Gastrocnemius medialis (tissue), 4 donors: ENCODE results near the gene ADH1C. TPM values are rescaled to one million over a fixed set of nuclear protein-coding genes. Genes with fewer than 3 reads are reported as not detected.
A peak's percentile ranks its signal among the peaks of the same experiment; 100 is the strongest.

Source experiments
- ATAC-seq, 2 donors: fragments of 150-250 bp; one replicate each; pipeline ENCODE4 v1.9.1; 2016
- DNase-seq, 2 donors: peaks; one replicate each; pipeline ENCODE4 v3.0.0-alpha.2; 2019
- H3K27ac ChIP-seq, 4 donors: fragments of 200-600 bp; sonication (generic); 1 replicate in 1 of 4; 2 replicates in 3 of 4; pipeline ENCODE4 v1.5.1; 2016 to 2018; ENCODE audit warnings: mild to moderate bottlenecking in 2 of 4, moderate library complexity in 1 of 4
- H3K27me3 ChIP-seq, 3 donors: fragments of 200-600 bp; sonication (generic) in 2 of 3; 1 replicate in 1 of 3; 2 replicates in 2 of 3; pipeline versions ENCODE4 v1.5.1 to v1.6.0; 2016 to 2019; ENCODE audit warnings: mild to moderate bottlenecking in 1 of 3, moderate library complexity in 1 of 3
- H3K36me3 ChIP-seq, 2 donors: fragments of 200-600 bp; sonication (generic) in 1 of 2; one replicate each; pipeline ENCODE4 v1.5.1; 2017 to 2018
- H3K4me1 ChIP-seq, 2 donors: fragments of 200-600 bp; sonication (generic) in 1 of 2; one replicate each; pipeline ENCODE4 v1.5.1; 2016 to 2017; ENCODE audit warnings: mild to moderate bottlenecking in 2 of 2
- H3K4me3 ChIP-seq, 4 donors: fragments of 200-600 bp; sonication (generic) in 3 of 4; 1 replicate in 1 of 4; 2 replicates in 3 of 4; pipeline ENCODE4 v1.5.1; 2016 to 2019; ENCODE audit warnings: mild to moderate bottlenecking in 2 of 4
- H3K9me3 ChIP-seq, 3 donors: fragments of 200-600 bp; sonication (generic) in 2 of 3; 1 replicate in 1 of 3; 2 replicates in 2 of 3; pipeline ENCODE4 v1.5.1; 2016 to 2019
- POLR2A ChIP-seq, 2 donors: fragments of 450-650 bp; IDR thresholded peaks; one replicate each; pipeline ENCODE4 v1.6.1; 2017; ENCODE audit warnings: antibody characterized with exemption in 2 of 2, mild to moderate bottlenecking in 2 of 2, moderate library complexity in 2 of 2
- in situ Hi-C, 4 donors: fragments of 200-750 bp; cut with MboI; loops; one replicate each; pipeline versions ENCODE4 v1.15.0 to v1.8.0; 2017; ENCODE audit warnings: low sequenced_read_pairs in 4 of 4
- intact Hi-C: fragments of 100-400 bp; cut with DNase I; formaldehyde crosslinking; loops from one replicate; pipeline ENCODE4 v1.15.1; 2023; ENCODE audit warnings: low total_unique reads
- total RNA-seq, 4 donors: library from RNA; depleted of rRNA; stranded (reverse); fragments of >200 nt; gene quantifications; one replicate each; pipeline versions ENCODE4 v1.1.0 to v1.2.3, GENCODE V29; 2016
- TF ChIP-seq, protein P1 (sequence below), 5 experiments: fragments of 450-650 bp in 3 of 5; fragments of 200-600 bp in 2 of 5; sonication (generic) in 2 of 5; IDR thresholded peaks in 4 of 5; conservative IDR thresholded peaks in 1 of 5; 1 replicate in 4 of 5; 2 replicates in 1 of 5; pipeline ENCODE4 v1.5.1; 2016 to 2019; ENCODE audit warnings: antibody characterized with exemption in 5 of 5, mild to moderate bottlenecking in 3 of 5, moderate library complexity in 3 of 5

Gene ADH1C
- total RNA-seq = 10 to 100 TPM; 16.1 to 30.6 (median 26.6) TPM

DNA sequence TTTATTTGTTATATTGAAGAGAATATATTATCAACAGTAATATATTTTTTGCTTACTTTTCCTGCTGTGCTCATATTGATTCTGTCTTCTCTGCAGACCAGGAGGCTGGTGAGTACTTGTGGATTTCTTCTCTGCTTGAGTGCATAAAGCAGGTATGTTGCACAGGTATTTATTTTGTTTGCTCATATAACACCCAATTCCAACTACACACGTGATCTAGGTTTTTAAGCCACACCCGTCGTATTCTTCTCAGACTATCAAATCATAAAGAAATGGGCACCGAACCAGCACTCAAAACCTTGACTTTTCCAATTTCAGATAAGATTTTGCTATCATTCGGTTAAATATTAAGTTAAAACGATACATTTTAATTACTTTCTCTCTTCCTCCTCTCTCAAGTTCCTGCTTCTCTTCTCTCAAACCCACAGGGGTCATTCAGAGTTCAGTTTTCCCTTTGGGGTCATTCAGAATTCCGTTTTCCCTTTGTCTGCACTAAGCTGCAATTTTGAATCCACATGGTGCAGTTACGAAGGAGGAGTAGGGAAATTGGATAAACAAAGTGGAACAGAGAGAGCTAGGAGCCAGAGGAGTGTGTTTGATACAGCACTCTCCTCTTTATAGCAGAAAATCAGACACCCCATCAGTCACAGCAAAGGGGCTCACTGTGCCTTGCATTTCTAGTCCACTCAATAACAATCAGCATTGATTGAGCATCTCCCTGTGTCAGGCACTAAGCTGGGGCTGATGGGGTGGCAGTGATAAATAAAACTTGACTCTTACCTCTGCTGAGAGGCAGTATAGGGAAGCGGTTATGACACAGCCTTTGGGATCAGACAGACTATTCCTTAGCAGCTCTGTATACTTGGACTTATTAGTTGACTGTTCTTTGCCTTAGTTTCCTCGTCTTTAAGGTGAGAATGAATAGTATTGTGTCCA, at the start of gene ADH1C:
TSS of gene ADH1C (minus strand) at position 145 of the 936 bp plus-strand sequence. CDS start at position 74, 71 bp downstream.
- Histone ChIP-seq H3K27ac (peak within 1 kb of the TSS; percentile 30 to 63 (median 32)), H3K4me1 (no peaks in the 10 kb centered on the region), H3K36me3 (no peaks in the 10 kb centered on the region), H3K4me3 (peak within 1 kb of the TSS; percentile 8 to 26 (median 10)), H3K27me3 (no peaks in the 10 kb centered on the region), H3K9me3 (no peaks in the 10 kb centered on the region)
- ATAC-seq (peak in 1 of 2 donors; percentile 60), DNase-seq (no peak)
- in situ Hi-C loops (no loop called here), intact Hi-C loops (no loop called here)
- TF ChIP-seq, protein P1, sequence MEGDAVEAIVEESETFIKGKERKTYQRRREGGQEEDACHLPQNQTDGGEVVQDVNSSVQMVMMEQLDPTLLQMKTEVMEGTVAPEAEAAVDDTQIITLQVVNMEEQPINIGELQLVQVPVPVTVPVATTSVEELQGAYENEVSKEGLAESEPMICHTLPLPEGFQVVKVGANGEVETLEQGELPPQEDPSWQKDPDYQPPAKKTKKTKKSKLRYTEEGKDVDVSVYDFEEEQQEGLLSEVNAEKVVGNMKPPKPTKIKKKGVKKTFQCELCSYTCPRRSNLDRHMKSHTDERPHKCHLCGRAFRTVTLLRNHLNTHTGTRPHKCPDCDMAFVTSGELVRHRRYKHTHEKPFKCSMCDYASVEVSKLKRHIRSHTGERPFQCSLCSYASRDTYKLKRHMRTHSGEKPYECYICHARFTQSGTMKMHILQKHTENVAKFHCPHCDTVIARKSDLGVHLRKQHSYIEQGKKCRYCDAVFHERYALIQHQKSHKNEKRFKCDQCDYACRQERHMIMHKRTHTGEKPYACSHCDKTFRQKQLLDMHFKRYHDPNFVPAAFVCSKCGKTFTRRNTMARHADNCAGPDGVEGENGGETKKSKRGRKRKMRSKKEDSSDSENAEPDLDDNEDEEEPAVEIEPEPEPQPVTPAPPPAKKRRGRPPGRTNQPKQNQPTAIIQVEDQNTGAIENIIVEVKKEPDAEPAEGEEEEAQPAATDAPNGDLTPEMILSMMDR (IDR thresholded peaks at IDR 0.05 in 4 of 5, conservative IDR thresholded peaks at IDR 0.05 in 1 of 5) = no peak
- no peak for TF ChIP-seq POLR2A (IDR thresholded peaks at IDR 0.05)

DNA sequence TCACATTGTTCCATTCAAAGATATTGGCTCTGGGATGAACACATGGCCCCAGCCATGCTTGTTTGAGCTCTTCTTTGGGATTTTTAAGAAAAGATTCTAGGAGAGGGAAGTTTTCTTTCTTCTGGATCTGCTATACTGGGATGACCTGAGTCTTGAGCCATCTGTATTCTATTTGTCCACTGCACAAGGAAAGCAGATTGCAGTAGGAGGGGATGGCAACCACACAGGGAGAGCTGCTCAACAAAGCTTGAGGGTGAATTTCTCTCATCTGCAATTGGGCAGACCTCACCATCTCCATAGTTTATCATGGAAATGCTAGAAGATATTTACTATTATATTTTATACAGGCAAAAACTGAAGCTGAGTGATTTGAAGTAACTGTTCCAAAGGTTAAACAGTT, 48.3 kb upstream of the ADH1C start:
- TF ChIP-seq, protein P1 (IDR thresholded peaks at IDR 0.05 in 4 of 5, conservative IDR thresholded peaks at IDR 0.05 in 1 of 5) = no peak
- TF ChIP-seq POLR2A (IDR thresholded peaks at IDR 0.05) = no peak
- no peaks in the 10 kb centered on the region for H3K27me3 ChIP-seq
- no peaks in the 10 kb centered on the region for H3K36me3 ChIP-seq
- no peak for DNase-seq
- in situ Hi-C loops (loop anchor here in 3 of 4 donors (5.0 to 25.0 kb wide), 4 partner anchors 196 to 464 kb away; partner anchors contain the start of genes EIF4E (in 1 of the 3) and METAP1 (in 1 of the 3)), intact Hi-C loops (no loop called here)
- H3K4me1 ChIP-seq = peaks cover 0 to 23% of the 10 kb centered on the region in 2 donors
- no peaks in the 10 kb centered on the region for H3K9me3 ChIP-seq
- no peak overlapping the region for H3K27ac ChIP-seq
- no peak overlapping the region for H3K4me3 ChIP-seq
- no peak for ATAC-seq

DNA sequence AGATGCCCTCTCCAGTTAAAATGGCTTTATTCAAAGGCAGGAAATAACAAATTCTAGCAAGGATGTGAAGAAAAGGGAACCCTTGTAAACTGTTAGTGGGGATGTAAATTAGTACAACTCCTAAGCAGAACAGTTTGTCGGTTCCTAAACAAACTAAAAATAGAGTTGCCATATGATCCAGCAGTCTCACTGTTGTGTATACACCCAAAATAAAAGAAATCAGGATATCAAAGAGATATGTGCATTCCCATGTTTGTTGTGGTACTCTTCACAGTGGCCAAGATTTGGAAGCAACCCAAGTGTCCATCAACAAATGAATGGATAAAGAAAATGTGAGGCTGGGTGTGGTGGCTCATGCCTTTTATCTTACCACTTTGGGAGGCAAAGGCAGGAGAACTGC, 46.5 kb upstream of the ADH1C start:
- in situ Hi-C loops (no loop called here), intact Hi-C loops (no loop called here)
- TF ChIP-seq POLR2A (IDR thresholded peaks at IDR 0.05) = no peak
- Histone ChIP-seq H3K27me3 (no peaks in the 10 kb centered on the region), H3K4me3 (no peak overlapping the region), H3K27ac (no peak overlapping the region), H3K9me3 (no peaks in the 10 kb centered on the region), H3K36me3 (no peaks in the 10 kb centered on the region), H3K4me1 (peaks cover 0 to 11% of the 10 kb centered on the region in 2 donors)
- no peak for DNase-seq
- ATAC-seq = no peak

DNA sequence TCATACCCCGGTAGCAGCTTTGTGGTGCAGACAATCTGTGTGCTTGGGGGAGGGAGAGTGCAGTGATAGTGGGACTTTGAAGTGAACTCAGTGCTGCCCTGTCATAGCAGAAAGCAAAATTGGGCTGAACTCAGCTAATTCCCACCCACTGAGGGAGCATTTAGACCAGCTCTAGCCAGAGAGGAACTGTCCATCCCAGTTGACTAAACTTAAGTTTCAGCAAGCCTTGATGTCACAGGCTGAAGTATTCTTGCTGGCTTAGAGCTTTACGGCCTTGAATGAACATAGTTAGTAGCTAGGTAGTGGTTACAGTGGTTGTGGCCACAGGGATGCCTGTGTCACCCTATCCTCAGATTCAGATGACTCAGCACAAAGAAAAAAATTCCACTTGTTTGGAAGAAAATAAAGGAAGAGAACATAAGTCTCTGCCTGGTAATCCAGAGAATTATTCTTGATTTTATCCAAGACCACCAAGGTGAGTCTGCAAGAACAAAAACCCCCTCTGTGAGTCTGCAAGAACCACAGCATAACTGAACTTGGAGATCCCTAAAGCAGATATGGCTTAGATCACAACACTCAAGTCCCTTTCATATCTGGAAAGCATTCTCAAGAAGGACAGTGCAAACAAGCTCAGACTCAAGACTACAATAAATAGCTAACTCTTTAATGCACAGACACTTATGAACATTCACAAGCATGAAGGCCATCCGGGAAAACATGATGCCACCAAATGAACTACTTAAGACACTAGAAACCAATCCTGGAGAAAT, 43.2 kb upstream of the ADH1C start:
- Histone ChIP-seq H3K36me3 (no peaks in the 10 kb centered on the region), H3K4me1 (no peaks in the 10 kb centered on the region), H3K27ac (no peak overlapping the region), H3K4me3 (no peak overlapping the region), H3K9me3 (peaks cover 0 to 7% (median 0%) of the 10 kb centered on the region in 3 donors), H3K27me3 (no peaks in the 10 kb centered on the region)
- DNase-seq (no peak), ATAC-seq (no peak)
- intact Hi-C loops = no loop called here
- in situ Hi-C loops = no loop called here
- no peak for TF ChIP-seq POLR2A (IDR thresholded peaks at IDR 0.05)
- TF ChIP-seq, protein P1 (IDR thresholded peaks at IDR 0.05 in 4 of 5, conservative IDR thresholded peaks at IDR 0.05 in 1 of 5) = no peak

DNA sequence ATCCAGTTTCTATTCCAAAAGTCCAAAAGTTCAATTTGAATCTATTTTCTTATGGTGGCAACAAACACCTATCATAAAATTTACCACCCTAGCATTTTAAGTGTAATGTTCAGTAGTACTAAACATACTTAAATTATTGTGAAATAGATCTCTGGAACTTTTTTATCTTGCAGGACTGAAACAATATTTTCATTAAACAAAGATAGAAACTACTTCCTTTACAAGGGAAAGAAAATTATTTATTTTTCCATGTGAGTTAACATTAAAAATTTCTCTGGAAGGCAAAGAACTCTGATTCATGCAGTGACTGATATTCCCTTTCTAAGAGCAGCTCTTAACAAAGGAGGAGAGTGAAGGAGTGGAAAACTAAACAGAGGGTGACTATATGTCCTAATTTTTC, 42.4 kb upstream of the ADH1C start:
- no peaks in the 10 kb centered on the region for H3K36me3 ChIP-seq
- intact Hi-C loops (no loop called here), in situ Hi-C loops (no loop called here)
- H3K4me1 ChIP-seq = no peaks in the 10 kb centered on the region
- H3K27me3 ChIP-seq = no peaks in the 10 kb centered on the region
- no peak overlapping the region for H3K4me3 ChIP-seq
- DNase-seq = no peak
- TF ChIP-seq POLR2A (IDR thresholded peaks at IDR 0.05) = no peak
- TF ChIP-seq, protein P1 (IDR thresholded peaks at IDR 0.05 in 4 of 5, conservative IDR thresholded peaks at IDR 0.05 in 1 of 5) = no peak
- no peak for ATAC-seq
- H3K27ac ChIP-seq = no peak overlapping the region
- peaks cover 0 to 7% (median 0%) of the 10 kb centered on the region in 3 donors for H3K9me3 ChIP-seq
